Astrocyte (in vitro differentiated cells and primary cell): Measurements from ENCODE around the gene IL16. TPM values are rescaled to one million over a fixed set of nuclear protein-coding genes. Genes with fewer than 3 reads are reported as not detected.

Experiments used
- DNase-seq: peaks from one replicate; pipeline ENCODE4 v3.0.0-alpha.2; 2010; ENCODE audit warnings: low read depth
- FAIRE-seq: peaks from 2 replicates; lab custom pipeline; 2011; peaks lifted over from hg19 to GRCh38; lab: Jason Lieb, UNC
- H2AFZ ChIP-seq: 2 replicates; pipeline ENCODE4 v1.6.0; 2012; ENCODE audit warnings: low read depth, low read length, inconsistent platforms
- H3K27ac ChIP-seq: 2 replicates; pipeline ENCODE4 v1.5.1; 2011; ENCODE audit warnings: low read depth, low read length, inconsistent platforms
- H3K27me3 ChIP-seq: 2 replicates; pipeline ENCODE4 v1.6.0; 2011; ENCODE audit warnings: low read length, inconsistent platforms; ENCODE audit not compliant: insufficient read depth
- H3K36me3 ChIP-seq: 2 replicates; pipeline ENCODE4 v1.5.1; 2011; ENCODE audit warnings: low read length, inconsistent platforms; ENCODE audit not compliant: insufficient read depth
- H3K4me1 ChIP-seq: 2 replicates; pipeline ENCODE4 v1.5.1; 2011; ENCODE audit warnings: low read length, inconsistent platforms; ENCODE audit not compliant: insufficient read depth
- H3K4me2 ChIP-seq: 2 replicates; pipeline ENCODE4 v1.6.0; 2012; ENCODE audit warnings: low read length, inconsistent platforms
- H3K4me3 ChIP-seq: 2 replicates; pipeline ENCODE4 v1.5.1; 2011; ENCODE audit warnings: low read depth, mild to moderate bottlenecking, low read length, inconsistent platforms; ENCODE audit not compliant: insufficient read depth
- H3K79me2 ChIP-seq: 2 replicates; pipeline ENCODE4 v1.6.0; 2012; ENCODE audit warnings: mild to moderate bottlenecking, low read length, inconsistent platforms; ENCODE audit not compliant: insufficient read depth
- H3K9ac ChIP-seq: 2 replicates; pipeline ENCODE4 v1.6.0; 2012; ENCODE audit warnings: mild to moderate bottlenecking, low read length, inconsistent platforms
- H3K9me3 ChIP-seq: 2 replicates; pipeline ENCODE4 v1.5.1; 2012; ENCODE audit warnings: low read depth, mild to moderate bottlenecking, low read length, inconsistent platforms; ENCODE audit not compliant: insufficient read depth
- H4K20me1 ChIP-seq: 2 replicates; pipeline ENCODE4 v1.6.0; 2012; ENCODE audit warnings: low read length, inconsistent platforms; ENCODE audit not compliant: insufficient read depth
- H3K27ac Mint-ChIP-seq: one replicate; pipeline ENCODE4 v1.8.0; 2021; ENCODE audit warnings: mild to moderate bottlenecking, mixed read lengths; ENCODE audit not compliant: unreplicated experiment
- H3K27me3 Mint-ChIP-seq: one replicate; pipeline ENCODE4 v1.8.0; 2021; ENCODE audit warnings: low read depth, mixed read lengths; ENCODE audit not compliant: unreplicated experiment
- H3K36me3 Mint-ChIP-seq: one replicate; pipeline ENCODE4 v1.8.0; 2021; ENCODE audit warnings: low read depth, mixed read lengths; ENCODE audit not compliant: unreplicated experiment
- H3K4me1 Mint-ChIP-seq: one replicate; pipeline ENCODE4 v1.8.0; 2021; ENCODE audit warnings: low read depth, mixed read lengths; ENCODE audit not compliant: unreplicated experiment
- H3K4me3 Mint-ChIP-seq: one replicate; pipeline ENCODE4 v1.8.0; 2021; ENCODE audit warnings: mild to moderate bottlenecking, moderate library complexity, mixed read lengths; ENCODE audit not compliant: unreplicated experiment
- H3K9me3 Mint-ChIP-seq: one replicate; pipeline ENCODE4 v1.8.0; 2021; ENCODE audit warnings: mild to moderate bottlenecking, mixed read lengths; ENCODE audit not compliant: unreplicated experiment
- CTCF ChIP-seq: IDR thresholded peaks from 2 replicates; pipeline ENCODE4 v1.5.1; 2011; ENCODE audit warnings: low read depth, mild to moderate bottlenecking, inconsistent platforms, low read length, moderate library complexity; ENCODE audit not compliant: insufficient read depth
- EZH2 ChIP-seq: IDR thresholded peaks from 2 replicates; pipeline ENCODE4 v1.6.1; 2012; ENCODE audit warnings: mild to moderate bottlenecking, low read length, inconsistent platforms; ENCODE audit not compliant: insufficient read depth
- total RNA-seq: library from RNA; stranded (reverse); gene quantifications from 2 replicates; pipeline ENCODE4 v1.2.1, GENCODE V29; 2021

IL16 gene
- total RNA-seq, 1 donor from 2014 or later, result 0.36 TPM

DNA sequence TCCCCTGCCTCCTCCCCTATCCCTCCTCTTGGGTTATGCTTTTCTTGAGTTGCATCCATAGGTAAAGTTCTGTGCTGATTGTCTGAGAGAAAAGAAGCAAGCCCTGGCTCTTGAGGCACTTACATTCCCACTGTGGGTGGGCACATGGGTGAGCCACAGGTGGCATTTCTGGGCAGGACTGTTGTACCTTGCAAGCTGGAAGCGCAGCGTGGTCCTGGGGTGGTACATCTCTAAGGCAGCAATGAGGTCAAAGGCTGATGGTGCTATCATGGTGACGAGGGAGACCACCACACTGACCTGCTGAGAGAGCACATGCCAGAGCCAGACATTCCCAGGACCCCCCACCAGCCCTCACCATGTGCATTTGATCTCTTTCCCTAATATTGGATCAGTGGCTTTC lies 152.6 kb downstream of the IL16 start:
- no peak overlapping the region for H2AFZ ChIP-seq
- H3K36me3 ChIP-seq, result no peaks in the 10 kb centered on the region
- H3K4me3 Mint-ChIP-seq, result no peak overlapping the region
- H3K9ac ChIP-seq, result no peak overlapping the region
- no peak overlapping the region for H3K4me2 ChIP-seq
- H3K27ac ChIP-seq, result no peak overlapping the region
- FAIRE-seq (no peak), DNase-seq (no peak)
- peaks cover 22% of the 10 kb centered on the region for H3K27me3 ChIP-seq
- H3K27me3 Mint-ChIP-seq, result peaks cover 15% of the 10 kb centered on the region
- no peaks in the 10 kb centered on the region for H3K79me2 ChIP-seq
- no peaks in the 10 kb centered on the region for H3K4me1 ChIP-seq
- H4K20me1 ChIP-seq, result no peaks in the 10 kb centered on the region
- no peaks in the 10 kb centered on the region for H3K36me3 Mint-ChIP-seq
- no peak overlapping the region for H3K4me3 ChIP-seq
- TF ChIP-seq EZH2, result no peak
- TF ChIP-seq CTCF, result no peak
- no peaks in the 10 kb centered on the region for H3K9me3 Mint-ChIP-seq
- no peaks in the 10 kb centered on the region for H3K9me3 ChIP-seq
- H3K4me1 Mint-ChIP-seq, result no peaks in the 10 kb centered on the region
- no peak overlapping the region for H3K27ac Mint-ChIP-seq

DNA sequence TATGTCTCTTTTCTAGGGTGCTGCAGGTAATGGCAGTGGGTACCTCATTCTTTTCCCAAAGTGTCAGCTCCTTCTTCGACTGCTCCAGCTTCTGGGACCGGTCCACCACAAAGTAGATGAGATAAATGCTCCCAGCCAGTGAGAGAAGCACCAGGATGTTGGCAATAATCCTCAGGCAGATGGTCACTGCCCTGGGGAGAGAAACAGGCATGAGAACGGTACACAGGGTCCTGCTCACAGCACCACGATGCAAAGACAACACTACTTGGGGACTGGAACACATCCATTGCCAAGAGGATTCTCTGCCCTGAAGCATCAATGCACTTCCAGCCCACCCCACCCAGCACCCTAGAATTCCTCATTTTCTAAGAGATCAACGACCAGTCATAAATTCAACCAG lies 155.0 kb downstream of the IL16 start:
- H3K9me3 Mint-ChIP-seq, result no peaks in the 10 kb centered on the region
- H2AFZ ChIP-seq, result no peak overlapping the region
- no peaks in the 10 kb centered on the region for H3K36me3 Mint-ChIP-seq
- H3K27ac ChIP-seq, result no peak overlapping the region
- peaks cover 13% of the 10 kb centered on the region for H3K27me3 ChIP-seq
- H3K9me3 ChIP-seq, result no peaks in the 10 kb centered on the region
- peaks cover 18% of the 10 kb centered on the region for H3K27me3 Mint-ChIP-seq
- H4K20me1 ChIP-seq, result no peaks in the 10 kb centered on the region
- H3K4me1 Mint-ChIP-seq, result no peaks in the 10 kb centered on the region
- no peak overlapping the region for H3K4me3 ChIP-seq
- no peaks in the 10 kb centered on the region for H3K36me3 ChIP-seq
- no peaks in the 10 kb centered on the region for H3K79me2 ChIP-seq
- no peak overlapping the region for H3K4me2 ChIP-seq
- no peak for DNase-seq
- H3K27ac Mint-ChIP-seq, result no peak overlapping the region
- no peaks in the 10 kb centered on the region for H3K4me1 ChIP-seq
- no peak overlapping the region for H3K9ac ChIP-seq
- no peak overlapping the region for H3K4me3 Mint-ChIP-seq
- TF ChIP-seq EZH2 (no peak), CTCF (no peak)
- no peak for FAIRE-seq

DNA sequence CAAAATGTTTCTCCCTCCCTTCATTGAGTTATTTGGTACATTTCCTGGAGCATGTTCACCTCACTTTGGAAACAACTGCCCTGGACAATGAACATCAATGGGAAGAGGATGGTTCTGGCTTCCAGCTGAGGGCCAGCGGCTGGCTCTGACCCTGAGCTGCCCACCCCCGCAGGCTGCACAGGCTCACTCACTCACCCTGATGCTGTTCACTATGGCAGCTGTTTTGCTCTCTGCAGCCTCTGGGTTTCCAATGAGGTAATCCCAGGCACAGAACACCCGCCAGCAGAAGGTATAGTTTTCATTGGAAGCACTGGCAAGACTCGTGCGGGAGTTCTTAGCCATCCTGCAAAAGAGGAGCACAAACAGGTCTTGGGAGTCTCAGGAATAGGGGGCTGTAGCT lies 159.6 kb downstream of the IL16 start:
- no peak for FAIRE-seq

More for the DNA sequence above, 159.6 kb downstream of the IL16 start:
- Mint-ChIP-seq H3K4me3 (no peak overlapping the region), H3K4me1 (no peaks in the 10 kb centered on the region), H3K9me3 (no peaks in the 10 kb centered on the region), H3K36me3 (no peaks in the 10 kb centered on the region), H3K27ac (no peak overlapping the region), H3K27me3 (peaks cover 9% of the 10 kb centered on the region)
- H3K27me3 ChIP-seq, result peaks cover 2% of the 10 kb centered on the region
- no peak for TF ChIP-seq CTCF
- TF ChIP-seq EZH2, result no peak
- no peak overlapping the region for H3K4me2 ChIP-seq
- no peak overlapping the region for H3K4me3 ChIP-seq
- peaks cover 4% of the 10 kb centered on the region for H3K9me3 ChIP-seq
- no peaks in the 10 kb centered on the region for H3K79me2 ChIP-seq
- H3K9ac ChIP-seq, result no peak overlapping the region
- no peak for DNase-seq
- H3K36me3 ChIP-seq, result no peaks in the 10 kb centered on the region
- H3K4me1 ChIP-seq, result no peaks in the 10 kb centered on the region
- no peak overlapping the region for H3K27ac ChIP-seq
- no peaks in the 10 kb centered on the region for H4K20me1 ChIP-seq
- H2AFZ ChIP-seq, result no peak overlapping the region
